ENCODE results near the gene NWD2.

GRCh38 chr4:37463033-37463856 lies 218.7 kb downstream of the NWD2 start:
- no peak for TF ChIP-seq CTCF (IDR thresholded peaks at IDR 0.05)
- TF ChIP-seq POLR2AphosphoS5 (IDR thresholded peaks at IDR 0.05) = no peak
- TF ChIP-seq POLR2A (IDR thresholded peaks at IDR 0.05) = no peak
- no peak for TF ChIP-seq EP300 (IDR thresholded peaks at IDR 0.05)

All from gastroesophageal sphincter (tissue), 3 donors.